Measurements from ENCODE around the gene EXOC6. TPM values are rescaled to one million over a fixed set of nuclear protein-coding genes. Genes with fewer than 3 reads are reported as not detected.

The EXOC6 gene
- polyA plus RNA-seq, 1 donor (not counting 4 experiments of a cell fraction or from before 2014, with no cell fraction given), result 1.2 TPM

- no peak for DNase-seq (ENCODE audit: low read depth, low spot score)
- Histone ChIP-seq H3K27ac (ENCODE audit: control insufficient read depth, insufficient read depth, low read length) (no peak overlapping the region), H3K9me1 (ENCODE audit: control insufficient read depth, extremely low read depth, insufficient read depth, low read length) (no peaks in the 10 kb centered on the region), H3K4me2 (ENCODE audit: control insufficient read depth, extremely low read depth, insufficient read depth, low read depth, low read length) (no peak overlapping the region), H3K27me3 (ENCODE audit: control insufficient read depth, extremely low read depth, insufficient read depth, low read length) (no peaks in the 10 kb centered on the region), H3K9ac (ENCODE audit: control insufficient read depth, extremely low read depth, insufficient read depth, low read length) (no peak overlapping the region), H2AFZ (ENCODE audit: control insufficient read depth, low read length) (no peak overlapping the region), H4K20me1 (ENCODE audit: control insufficient read depth, extremely low read depth, insufficient read depth, low read length) (no peaks in the 10 kb centered on the region), H3K36me3 (ENCODE audit: control insufficient read depth in 2 of 2, extremely low read depth in 1 of 2, insufficient read depth in 2 of 2, low read length in 2 of 2) (no peaks in the 10 kb centered on the region), H3K4me1 (ENCODE audit: control insufficient read depth, extremely low read depth, insufficient read depth, low read length) (no peaks in the 10 kb centered on the region), H3K79me2 (ENCODE audit: control insufficient read depth, insufficient read depth, low read length) (no peaks in the 10 kb centered on the region), H3K9me3 (ENCODE audit: control insufficient read depth, low read depth, low read length) (no peaks in the 10 kb centered on the region), H3K4me3 (ENCODE audit: control insufficient read depth in 2 of 3, extremely low read depth in 1 of 3, insufficient read depth in 2 of 3, low read depth in 1 of 3, low read length in 3 of 3) (no peak overlapping the region)
- no peak for TF ChIP-seq EZH2 (IDR thresholded peaks at IDR 0.05; ENCODE audit: low read length)
- TF ChIP-seq CTCF (optimal IDR thresholded peaks at IDR 0.05 in 1 of 3, IDR thresholded peaks at IDR 0.05 in 1 of 3, conservative IDR thresholded peaks at IDR 0.05 in 1 of 3; ENCODE audit: extremely low read depth in 1 of 3, insufficient read depth in 2 of 3, low read length in 3 of 3), result no peak
- FAIRE-seq, result no peak
- dilution Hi-C loops (cut with MboI; ENCODE audit: extremely low pct_ligation_motif_present, low sequenced_read_pairs), result no loop called here
These were observed 19.1 kb upstream of the EXOC6 start for GRCh38 chr10:92829042-92829785.

- FAIRE-seq (no peak), DNase-seq (ENCODE audit: low read depth, low spot score) (no peak)
- Histone ChIP-seq H3K4me3 (ENCODE audit: control insufficient read depth in 2 of 3, extremely low read depth in 1 of 3, insufficient read depth in 2 of 3, low read depth in 1 of 3, low read length in 3 of 3) (no peak overlapping the region), H3K4me1 (ENCODE audit: control insufficient read depth, extremely low read depth, insufficient read depth, low read length) (no peaks in the 10 kb centered on the region), H3K9me1 (ENCODE audit: control insufficient read depth, extremely low read depth, insufficient read depth, low read length) (no peaks in the 10 kb centered on the region), H3K9me3 (ENCODE audit: control insufficient read depth, low read depth, low read length) (no peaks in the 10 kb centered on the region), H3K27ac (ENCODE audit: control insufficient read depth, insufficient read depth, low read length) (no peak overlapping the region), H3K27me3 (ENCODE audit: control insufficient read depth, extremely low read depth, insufficient read depth, low read length) (no peaks in the 10 kb centered on the region), H2AFZ (ENCODE audit: control insufficient read depth, low read length) (no peak overlapping the region), H3K9ac (ENCODE audit: control insufficient read depth, extremely low read depth, insufficient read depth, low read length) (no peak overlapping the region), H3K4me2 (ENCODE audit: control insufficient read depth, extremely low read depth, insufficient read depth, low read depth, low read length) (no peak overlapping the region), H3K79me2 (ENCODE audit: control insufficient read depth, insufficient read depth, low read length) (no peaks in the 10 kb centered on the region), H3K36me3 (ENCODE audit: control insufficient read depth in 2 of 2, extremely low read depth in 1 of 2, insufficient read depth in 2 of 2, low read length in 2 of 2) (no peaks in the 10 kb centered on the region), H4K20me1 (ENCODE audit: control insufficient read depth, extremely low read depth, insufficient read depth, low read length) (no peaks in the 10 kb centered on the region)
- TF ChIP-seq CTCF (optimal IDR thresholded peaks at IDR 0.05 in 1 of 3, IDR thresholded peaks at IDR 0.05 in 1 of 3, conservative IDR thresholded peaks at IDR 0.05 in 1 of 3; ENCODE audit: extremely low read depth in 1 of 3, insufficient read depth in 2 of 3, low read length in 3 of 3) (no peak), EZH2 (IDR thresholded peaks at IDR 0.05; ENCODE audit: low read length) (no peak)
- dilution Hi-C loops (cut with MboI; ENCODE audit: extremely low pct_ligation_motif_present, low sequenced_read_pairs), result no loop called here
These were observed 18.4 kb upstream of the EXOC6 start for GRCh38 chr10:92829786-92830377.
